GM12891 (cell line): ENCODE measurements around the gene TRAPPC10.

Experiments used
- POLR2A ChIP-seq: IDR thresholded peaks from 2 replicates; pipeline ENCODE4 v1.6.1; 2011; ENCODE audit warnings: low read depth, low read length, control low read depth
- POLR2AphosphoS5 ChIP-seq: IDR thresholded peaks from 2 replicates; pipeline ENCODE4 v1.6.1; 2011; ENCODE audit warnings: low read depth, low read length, control low read depth

DNA sequence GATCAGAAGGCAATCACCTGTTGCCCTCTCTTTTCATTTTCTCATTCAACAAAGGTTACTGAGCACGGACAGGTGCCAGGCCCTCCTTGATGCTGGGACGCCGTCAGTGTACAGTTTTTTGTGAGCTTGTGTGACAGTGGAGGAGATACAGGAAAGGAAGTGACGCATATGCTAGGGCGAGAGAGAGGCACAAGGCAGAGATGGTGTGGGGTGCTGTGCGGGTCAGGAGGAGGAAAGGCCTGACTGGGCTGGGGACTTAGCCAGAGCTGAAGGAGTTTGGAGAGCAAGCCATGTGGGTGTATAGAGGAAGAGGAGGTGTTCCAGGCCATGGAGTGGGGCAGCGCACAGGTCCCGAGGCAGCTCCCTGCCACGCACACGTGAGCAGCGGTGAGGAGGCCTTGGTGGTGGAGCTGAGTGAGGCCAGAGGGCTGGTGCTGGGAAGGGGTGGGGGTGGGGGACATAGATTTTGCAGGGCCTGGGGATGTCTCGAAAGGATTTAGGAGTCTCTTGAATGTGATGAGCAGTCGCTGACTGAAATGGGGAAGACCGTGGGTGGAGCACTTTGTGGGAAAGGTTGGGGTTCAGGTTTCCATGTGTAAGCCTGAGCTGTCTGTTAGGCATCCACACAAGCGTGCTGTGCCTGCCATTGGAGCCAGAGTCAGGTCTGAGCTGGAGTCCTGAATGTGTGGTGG is 46.0 kb downstream of the TRAPPC10 start:
- peak; percentile 38; the same call in 1 of the 2 replicates for TF ChIP-seq POLR2AphosphoS5
- TF ChIP-seq POLR2A: 0 out of 2 replicates have a peak, but pooled peaks have one; percentile 5
